DMS79 (cell line): ENCODE results near the gene LRCH1.

Experiments
- DNase-seq: peaks from one replicate; lab custom pipeline; 2025; lab: John Stamatoyannopoulos, UW

LRCH1 gene

GRCh38 chr13:46615888-46616531, 63.0 kb downstream of the LRCH1 start:
- DNase-seq = peak; percentile 39

DNA sequence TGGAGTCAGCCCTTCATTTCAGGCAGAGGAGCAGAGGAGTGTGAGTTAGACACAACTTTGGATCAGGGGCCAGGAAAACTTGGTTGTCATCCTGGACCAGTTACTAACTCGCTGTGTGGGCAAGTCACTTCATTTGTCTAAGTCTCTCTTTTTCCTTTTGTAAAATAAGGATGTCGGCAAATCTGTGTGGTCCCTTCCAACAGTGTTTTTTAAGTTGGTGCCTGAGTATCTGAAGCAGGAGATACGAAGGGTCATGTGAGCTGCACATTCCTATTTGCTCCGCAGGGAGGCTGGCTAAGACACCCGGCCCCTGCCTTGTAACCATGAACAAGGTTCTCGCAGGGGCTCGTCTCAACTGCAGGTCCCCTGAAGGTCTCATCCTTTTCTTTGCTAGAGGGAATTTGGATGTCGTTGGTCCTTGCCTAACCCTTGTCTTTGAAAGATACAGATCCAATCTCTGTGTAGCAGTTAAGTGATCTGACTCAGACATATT, 64.3 kb downstream of the LRCH1 start:
- DNase-seq = no peak

DNA sequence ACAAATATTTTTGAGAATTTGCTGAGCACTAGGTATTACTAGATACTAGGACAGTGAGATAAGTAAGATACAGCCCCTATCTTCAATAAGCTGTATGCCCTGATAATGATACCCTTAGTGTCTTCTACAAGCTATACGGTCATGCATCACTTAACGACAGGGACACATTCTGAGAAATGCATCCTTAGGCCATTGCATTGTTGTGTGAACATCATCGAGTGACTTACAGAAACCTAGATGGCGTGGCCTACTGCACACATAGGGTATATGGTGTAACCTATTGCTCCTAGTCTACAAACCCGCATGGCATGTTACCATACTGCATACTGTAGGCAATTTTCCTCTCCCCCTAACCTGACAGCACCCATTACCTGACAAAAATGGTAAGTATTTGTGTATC, 64.9 kb downstream of the LRCH1 start:
- DNase-seq = no peak

DNA sequence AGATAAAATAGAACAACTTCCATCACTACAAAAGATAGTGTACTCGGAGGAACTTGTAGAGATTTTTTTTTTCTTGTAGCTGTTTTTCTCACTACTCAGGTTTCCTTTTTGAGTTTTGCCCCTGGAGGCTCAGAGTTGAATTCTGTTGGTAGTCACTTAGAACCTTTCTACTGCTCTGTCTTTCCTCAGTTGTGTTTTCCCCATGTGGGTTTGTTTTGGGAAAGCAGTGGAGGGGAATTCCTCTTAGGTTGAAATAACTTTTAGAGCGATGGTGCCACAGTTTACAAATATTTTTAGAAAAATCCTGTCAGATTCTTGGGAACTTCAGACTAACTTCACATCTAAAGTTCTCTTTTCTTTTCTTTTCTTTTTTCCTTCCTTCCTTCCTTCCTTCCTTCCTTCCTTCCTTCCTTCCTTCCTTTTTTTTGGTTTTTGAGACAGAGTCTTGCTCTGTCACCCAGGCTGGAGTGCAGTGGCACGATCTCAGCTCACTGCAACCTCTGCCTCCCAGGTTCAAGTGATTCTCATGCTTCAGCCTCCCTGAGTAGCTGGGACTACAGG, 65.8 kb downstream of the LRCH1 start:
- DNase-seq = no peak

GRCh38 chr13:46620029-46620428, 67.1 kb downstream of the LRCH1 start:
- DNase-seq = no peak

GRCh38 chr13:46620471-46620870, 67.5 kb downstream of the LRCH1 start:
- DNase-seq = no peak

- DNase-seq = no peak
Observed at GRCh38 chr13:46621133-46621532, 68.2 kb downstream of the LRCH1 start.

DNA sequence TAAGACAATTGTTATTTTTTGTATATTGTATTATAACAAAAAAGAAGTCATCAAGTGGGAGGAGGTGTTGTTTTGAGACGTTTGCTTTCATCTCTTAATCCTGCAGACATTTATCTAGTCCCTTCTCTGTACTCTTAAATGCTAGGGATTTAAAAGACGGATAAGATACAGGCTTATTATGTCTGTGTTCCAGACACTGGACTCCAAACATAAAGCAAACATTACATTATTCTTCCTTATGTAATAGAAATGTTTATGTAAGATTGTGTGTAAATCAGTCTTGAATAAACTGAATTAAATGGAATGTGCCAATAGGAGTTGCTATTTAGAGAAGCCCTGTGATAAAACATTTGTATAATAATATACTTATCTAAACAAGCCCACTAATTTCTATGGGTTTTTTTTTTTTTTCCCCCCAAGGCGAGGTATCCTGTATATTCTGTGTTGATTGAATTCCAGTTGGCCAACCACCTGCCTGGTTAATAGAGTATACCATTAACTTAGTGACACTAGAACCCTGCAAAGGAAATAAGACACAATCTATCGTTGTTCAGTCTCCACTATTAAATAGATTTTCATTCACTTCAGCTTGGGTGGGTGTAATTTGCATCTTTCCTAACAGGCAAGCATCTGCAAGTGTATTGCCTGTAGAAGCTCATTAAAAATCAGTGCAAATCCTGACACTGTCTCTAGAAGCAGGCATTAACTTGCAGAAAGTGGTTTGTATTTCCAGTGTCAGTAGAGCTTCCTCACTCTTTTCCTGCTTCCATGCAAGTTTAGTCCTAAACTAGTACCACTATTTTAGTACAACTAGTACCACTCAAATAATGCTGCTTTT, 69.0 kb downstream of the LRCH1 start:
- no peak for DNase-seq

- peak; percentile 35 for DNase-seq
Observed at GRCh38 chr13:46622630-46623256, 69.8 kb downstream of the LRCH1 start.

GRCh38 chr13:46624353-46624752, 71.4 kb downstream of the LRCH1 start:
- DNase-seq = no peak

GRCh38 chr13:46624821-46625220, 71.9 kb downstream of the LRCH1 start:
- DNase-seq = peak; percentile 14

DNA sequence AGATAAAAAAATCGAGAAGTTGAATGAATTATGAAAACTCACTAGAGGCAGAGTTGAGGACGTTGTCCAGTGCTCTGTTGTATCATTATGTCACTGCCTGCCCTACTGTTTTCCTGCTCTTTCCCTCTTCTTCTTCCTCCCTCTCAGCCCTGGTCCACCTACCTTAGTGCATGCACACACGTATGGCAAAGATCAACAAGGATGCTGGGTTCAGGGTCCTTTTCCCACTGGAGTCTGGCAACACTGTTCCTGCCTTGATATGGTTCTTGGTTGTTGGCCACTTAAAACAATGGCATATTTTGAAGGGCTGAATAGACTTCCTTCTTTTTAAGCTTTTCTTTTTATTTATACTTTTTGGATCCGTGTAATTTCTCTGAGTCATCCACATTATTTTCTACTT, 74.5 kb downstream of the LRCH1 start:
- DNase-seq = no peak

DNA sequence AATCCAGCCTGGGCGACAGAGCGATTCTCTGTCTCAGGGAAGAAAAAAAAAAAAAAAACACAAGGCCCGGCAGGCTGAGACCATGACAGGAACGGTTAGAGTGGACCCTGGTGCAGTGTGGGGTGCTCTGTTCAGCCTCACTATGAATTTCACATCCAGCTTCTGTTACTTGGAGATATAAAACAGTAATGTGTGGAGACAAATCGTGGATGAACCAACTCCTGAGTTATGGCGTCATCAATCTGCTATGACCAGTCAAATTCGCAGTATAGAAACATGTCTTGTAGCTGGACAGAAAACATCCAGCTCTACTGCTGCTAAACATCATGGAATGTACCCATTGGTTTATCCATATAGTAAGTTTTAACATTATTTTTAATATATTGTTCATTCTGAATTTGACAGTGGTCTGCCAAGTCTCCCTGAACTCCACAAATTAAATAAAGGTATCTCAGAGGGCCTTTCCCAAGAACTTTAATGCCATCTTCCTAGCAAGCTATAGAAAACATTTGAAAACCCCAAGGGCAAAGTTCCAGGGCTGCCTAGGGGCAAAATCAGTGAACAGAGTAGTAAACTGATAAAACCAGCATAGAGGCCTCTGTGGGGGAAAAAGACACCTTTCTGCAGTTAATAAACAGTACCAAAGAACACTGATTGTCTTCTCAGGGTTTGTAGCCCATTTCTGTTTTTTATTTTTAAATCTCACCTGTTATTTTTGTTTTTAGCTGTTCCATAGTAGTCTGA, 75.8 kb downstream of the LRCH1 start:
- no peak for DNase-seq

DNA sequence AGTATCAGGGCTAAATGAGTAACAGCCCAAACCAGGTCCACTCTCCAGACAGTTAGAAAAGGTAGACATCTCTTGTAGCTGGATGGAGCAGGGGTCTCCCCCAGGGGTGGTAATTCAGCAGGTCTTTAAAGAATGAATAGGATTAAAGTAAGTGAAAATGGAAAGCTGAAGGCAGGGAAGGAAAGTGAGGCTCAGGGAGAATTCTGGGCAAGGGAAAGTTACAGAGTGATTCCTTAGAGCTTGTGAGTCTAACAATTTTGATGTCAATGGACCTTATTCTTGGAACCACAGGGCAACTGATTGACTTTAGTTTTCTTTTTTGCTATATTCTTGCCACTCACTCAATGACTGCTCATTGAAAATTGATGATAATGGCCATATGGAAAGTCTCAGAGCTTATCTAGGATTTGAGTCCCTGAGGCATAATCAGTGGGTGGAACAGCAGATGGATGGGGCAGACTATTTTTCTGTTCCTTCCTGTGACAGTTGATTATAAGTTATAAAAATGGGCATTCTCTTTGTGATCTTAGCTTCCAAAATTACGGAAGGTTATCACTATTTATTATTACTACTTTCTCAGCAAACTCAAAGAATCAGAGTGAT, 76.9 kb downstream of the LRCH1 start:
- DNase-seq = no peak

- DNase-seq = no peak
Observed at GRCh38 chr13:46630431-46631178, 77.6 kb downstream of the LRCH1 start.

DNA sequence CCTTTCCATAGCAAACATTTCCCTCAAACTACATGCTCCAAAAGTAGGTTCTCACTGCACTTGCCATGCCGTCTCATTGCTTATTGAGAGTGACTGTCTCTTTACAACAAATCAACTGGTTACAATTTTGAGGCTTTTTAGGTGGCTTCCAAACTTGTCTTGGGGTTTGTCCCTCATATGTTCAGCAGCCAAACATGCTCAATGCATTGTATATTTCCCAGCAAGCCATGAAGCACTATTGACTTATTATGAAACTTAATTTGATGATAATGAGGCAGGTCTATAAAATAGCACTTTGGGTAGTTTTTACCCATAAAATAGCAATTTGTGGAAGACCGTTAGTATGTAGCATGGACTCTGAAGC, 78.2 kb downstream of the LRCH1 start:
- DNase-seq = no peak

- no peak for DNase-seq
Observed at GRCh38 chr13:46632176-46632575, 79.2 kb downstream of the LRCH1 start.

DNA sequence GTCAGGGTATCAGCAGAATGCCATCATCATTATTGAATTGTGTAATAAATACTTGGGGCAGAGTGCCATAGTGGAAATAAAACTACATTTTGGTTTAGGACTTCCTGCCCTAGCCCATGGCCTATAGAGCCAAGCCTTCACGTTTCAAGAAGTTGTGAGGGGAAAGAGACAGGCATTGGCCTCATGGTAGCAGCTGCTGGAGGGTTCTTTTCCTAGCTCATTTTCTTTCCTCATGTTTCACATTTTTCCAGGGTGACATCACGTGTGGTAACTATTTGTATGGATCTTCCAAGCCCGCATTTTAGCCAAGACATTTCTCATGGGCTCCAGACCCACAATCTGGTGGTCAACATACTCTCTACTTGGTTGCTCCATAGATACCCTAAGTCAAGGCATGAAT, 80.4 kb downstream of the LRCH1 start:
- no peak for DNase-seq

DNA sequence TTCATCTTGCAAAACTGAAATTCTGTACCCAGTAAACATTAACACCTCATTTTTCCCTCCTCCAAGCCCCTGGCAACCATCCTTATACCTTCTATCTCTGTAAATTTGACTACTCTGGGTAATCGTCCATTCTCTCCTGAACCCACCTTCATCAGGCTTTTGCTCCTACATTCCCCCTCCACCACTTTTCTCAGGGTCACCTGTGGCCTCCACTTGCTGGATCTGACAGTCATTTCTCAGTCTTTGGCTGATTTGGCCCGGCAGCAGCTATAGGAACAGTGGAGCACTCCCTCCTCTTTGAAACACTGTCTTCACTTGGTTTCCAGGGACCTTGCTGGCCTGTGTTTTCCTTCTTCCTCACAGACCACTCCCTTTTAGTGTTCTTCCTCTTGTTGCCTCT, 83.5 kb downstream of the LRCH1 start:
- no peak for DNase-seq

DNA sequence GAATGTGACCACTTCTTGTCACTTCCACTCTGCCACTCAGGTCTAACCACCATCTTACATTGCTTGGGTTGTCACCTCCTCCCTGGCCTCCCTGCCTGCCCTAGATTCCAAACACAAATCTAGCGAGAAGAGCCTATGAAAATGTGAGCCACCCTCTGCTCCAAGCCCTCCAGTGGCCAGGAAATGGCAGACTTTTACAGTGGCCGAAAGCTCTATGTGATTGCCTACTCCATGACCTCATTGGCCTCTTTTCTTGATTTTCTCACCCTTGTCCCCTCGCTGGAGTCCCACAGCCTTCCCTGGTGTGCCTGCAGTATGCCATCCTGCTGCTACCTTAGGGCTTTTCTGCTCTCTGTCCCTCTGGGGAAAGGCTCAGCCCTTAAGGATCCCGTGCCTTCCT, 84.2 kb downstream of the LRCH1 start:
- no peak for DNase-seq

DNA sequence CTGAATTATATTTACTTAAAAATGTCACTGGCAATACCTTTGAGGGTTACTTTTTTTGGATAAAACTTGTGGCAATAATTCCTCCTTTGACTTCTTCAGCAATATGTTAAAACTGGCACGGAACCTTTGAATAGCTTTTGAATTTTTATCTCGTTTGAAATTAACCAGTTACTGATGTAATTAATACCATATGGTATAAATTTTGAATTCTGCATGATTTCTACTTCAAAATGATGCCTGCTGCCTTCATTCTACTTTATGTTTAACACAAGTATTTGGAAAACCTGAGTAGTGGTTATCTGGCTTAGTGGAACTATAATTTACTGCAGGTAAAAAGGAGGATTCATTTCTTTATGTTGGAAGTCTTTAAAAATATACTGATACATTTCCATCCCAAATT, 85.3 kb downstream of the LRCH1 start:
- no peak for DNase-seq
